ENCODE measurements around the gene SCP2.
"Not testable (repeated sequence)": the region's sequence is repeated elsewhere in the genome, so short reads cannot be mapped to it uniquely, and the experiment has no call there.

SCP2 gene

DNA sequence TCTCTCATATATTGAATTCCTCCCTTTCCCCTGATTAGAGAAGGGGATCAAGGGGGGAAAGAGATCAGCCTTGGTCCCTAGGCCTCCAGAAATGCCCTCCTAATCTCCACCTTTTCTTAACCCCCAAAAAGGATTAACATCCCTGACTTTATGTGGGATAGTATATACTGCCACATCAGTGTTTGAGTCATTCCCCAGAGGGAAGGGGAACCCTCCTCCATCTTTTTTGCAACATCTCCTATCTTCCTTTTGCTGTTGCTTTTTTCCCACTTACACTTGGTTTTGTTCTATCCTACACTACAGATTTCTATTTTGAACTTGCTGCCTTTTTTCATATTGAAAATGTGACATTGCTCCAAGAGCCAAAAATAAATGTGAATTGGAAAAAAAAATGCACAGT lies 69.6 kb downstream of the SCP2 start:
- TF ChIP-seq, protein P1, sequence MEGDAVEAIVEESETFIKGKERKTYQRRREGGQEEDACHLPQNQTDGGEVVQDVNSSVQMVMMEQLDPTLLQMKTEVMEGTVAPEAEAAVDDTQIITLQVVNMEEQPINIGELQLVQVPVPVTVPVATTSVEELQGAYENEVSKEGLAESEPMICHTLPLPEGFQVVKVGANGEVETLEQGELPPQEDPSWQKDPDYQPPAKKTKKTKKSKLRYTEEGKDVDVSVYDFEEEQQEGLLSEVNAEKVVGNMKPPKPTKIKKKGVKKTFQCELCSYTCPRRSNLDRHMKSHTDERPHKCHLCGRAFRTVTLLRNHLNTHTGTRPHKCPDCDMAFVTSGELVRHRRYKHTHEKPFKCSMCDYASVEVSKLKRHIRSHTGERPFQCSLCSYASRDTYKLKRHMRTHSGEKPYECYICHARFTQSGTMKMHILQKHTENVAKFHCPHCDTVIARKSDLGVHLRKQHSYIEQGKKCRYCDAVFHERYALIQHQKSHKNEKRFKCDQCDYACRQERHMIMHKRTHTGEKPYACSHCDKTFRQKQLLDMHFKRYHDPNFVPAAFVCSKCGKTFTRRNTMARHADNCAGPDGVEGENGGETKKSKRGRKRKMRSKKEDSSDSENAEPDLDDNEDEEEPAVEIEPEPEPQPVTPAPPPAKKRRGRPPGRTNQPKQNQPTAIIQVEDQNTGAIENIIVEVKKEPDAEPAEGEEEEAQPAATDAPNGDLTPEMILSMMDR (IDR thresholded peaks at IDR 0.05; ENCODE audit: control insufficient read depth, extremely low read depth, insufficient read depth): no peak
- no peak for DNase-seq (ENCODE audit: low read depth)
- no peak overlapping the region for H3K4me3 ChIP-seq (ENCODE audit: low read depth, low read length)

DNA sequence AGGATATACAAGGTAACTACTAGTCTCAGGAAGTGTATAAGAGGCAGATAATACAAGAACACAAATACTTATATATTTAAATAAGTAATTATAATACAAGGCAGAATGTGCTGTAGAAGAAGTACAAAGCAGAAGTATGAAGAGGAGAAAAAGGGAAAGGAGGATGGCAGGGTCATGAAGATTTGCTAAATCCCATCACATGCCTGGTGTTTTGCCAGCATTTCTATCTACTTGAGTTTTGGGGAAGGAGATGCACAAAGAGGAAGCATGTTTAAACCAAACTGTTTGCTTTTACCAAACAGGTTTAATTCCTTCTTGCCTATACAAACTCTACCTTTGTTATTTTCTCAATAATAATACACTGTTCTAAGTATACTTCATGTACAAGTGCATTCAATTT lies 74.1 kb downstream of the SCP2 start:
- TF ChIP-seq, protein P1 (IDR thresholded peaks at IDR 0.05; ENCODE audit: control insufficient read depth, extremely low read depth, insufficient read depth): no peak
- no peak for DNase-seq (ENCODE audit: low read depth)
- no peak overlapping the region for H3K4me3 ChIP-seq (ENCODE audit: low read depth, low read length)

DNA sequence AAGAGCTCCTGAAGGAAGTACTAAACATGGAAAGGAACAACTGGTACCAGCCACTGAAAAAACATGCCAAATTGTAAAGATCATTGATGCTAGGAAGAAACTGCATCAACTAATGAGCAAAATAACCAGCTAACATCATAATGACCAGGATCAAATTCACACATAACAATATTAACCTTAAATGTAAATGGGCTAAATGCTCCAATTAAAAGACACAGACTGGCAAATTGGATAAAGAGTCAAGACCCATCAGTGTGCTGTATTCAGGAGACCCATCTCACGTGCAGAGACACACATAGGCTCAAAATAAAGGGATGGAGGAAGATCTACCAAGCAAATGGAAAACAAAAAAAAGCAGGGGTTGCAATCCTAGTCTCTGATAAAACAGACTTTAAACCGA lies 79.5 kb downstream of the SCP2 start:
- not testable (repeated sequence) for DNase-seq (ENCODE audit: low read depth); H3K4me3 ChIP-seq (ENCODE audit: low read depth, low read length)

DNA sequence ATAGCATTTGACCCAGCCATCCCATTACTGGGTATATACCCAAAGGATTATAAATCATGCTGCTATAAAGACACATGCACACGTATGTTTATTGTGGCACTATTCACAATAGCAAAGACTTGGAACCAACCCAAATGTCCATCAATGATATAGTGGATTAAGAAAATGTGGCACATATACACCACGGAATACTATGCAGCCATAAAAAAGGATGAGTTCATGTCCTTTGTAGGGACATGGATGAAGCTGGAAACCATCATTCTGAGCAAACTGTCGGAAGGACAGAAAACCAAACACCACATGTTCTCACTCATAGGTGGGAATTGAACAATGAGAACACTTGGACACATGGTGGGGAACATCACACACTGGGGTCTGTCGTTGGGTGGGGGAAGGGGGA lies 83.2 kb downstream of the SCP2 start:
- H3K4me3 ChIP-seq (ENCODE audit: low read depth, low read length); DNase-seq (ENCODE audit: low read depth): not testable (repeated sequence)

DNA sequence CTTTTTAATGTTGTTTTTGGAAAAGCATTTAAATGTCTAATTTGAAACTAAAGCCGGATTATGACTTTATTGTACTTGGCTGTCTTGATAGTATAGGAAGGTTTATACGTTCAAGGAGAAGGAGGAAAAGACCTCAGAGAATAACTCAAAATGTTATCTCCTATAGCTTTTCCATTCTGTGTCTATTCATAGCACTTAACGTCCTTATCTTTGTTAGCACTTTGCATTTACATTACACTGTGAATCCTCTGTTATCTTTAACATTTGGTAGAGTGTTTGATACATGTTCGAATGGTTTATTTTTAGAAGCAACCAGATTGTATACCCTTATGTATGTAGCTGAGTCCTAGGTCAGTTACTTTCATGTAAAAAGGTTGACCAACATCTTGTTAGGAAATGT lies 84.1 kb downstream of the SCP2 start:
- no peak overlapping the region for H3K4me3 ChIP-seq (ENCODE audit: low read depth, low read length)
- TF ChIP-seq, protein P1 (IDR thresholded peaks at IDR 0.05; ENCODE audit: control insufficient read depth, extremely low read depth, insufficient read depth): no peak
- DNase-seq (ENCODE audit: low read depth): no peak

DNA sequence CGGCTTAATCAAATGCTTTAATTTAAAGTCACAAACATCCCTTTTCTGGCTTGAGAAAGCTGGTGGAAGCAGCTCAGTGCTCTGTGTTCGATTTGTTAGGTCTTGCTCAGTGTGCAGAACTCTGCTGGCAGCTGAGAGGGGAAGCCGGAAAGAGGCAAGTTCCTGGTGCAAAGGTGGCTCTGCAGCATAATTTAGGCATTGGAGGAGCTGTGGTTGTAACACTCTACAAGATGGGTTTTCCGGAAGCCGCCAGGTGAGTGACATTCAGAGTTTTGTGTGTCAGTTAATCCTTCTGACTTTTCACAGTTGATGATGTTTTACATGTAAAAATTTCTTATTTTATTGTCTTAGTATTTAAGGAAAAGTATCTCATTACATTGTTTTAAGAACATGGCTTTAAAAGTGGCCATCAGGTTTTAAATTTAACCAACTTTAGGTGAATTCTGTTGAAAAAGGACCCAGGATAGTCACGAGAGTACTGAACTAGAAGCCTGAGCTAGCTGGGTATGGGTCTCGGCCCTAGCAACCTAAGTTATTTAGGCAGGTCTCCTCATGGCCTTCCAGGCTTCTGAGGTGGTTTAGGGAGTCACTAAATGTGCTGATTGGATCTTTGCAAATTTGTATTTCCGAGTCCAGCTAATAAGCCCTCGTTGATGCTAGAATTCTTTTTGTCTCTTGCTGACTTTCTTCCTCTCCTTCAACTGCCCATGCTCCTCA lies 87.9 kb downstream of the SCP2 start:
- TF ChIP-seq, protein P1 (IDR thresholded peaks at IDR 0.05; ENCODE audit: control insufficient read depth, extremely low read depth, insufficient read depth): no peak
- H3K4me3 ChIP-seq (ENCODE audit: low read depth, low read length): peak overlapping the region; percentile 86
- DNase-seq (ENCODE audit: low read depth): peak; percentile 96

DNA sequence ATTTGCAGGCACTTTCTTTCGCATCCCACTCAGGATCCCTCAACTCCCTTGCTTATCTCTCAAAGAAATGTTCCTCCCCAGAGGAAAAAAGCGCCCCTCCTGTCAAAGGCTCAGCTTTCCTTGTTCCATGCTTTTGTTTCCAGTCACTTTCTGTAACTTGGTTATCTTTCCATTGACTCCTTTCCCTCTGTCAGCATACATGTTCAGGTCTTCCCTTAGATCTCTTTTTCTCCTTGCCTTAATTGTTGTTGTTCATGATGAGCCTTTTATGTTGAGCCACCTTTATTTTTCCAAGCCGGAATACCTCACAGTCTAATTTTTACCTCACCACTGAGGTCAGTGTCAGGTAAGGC lies 88.4 kb downstream of the SCP2 start:
- TF ChIP-seq, protein P1 (IDR thresholded peaks at IDR 0.05; ENCODE audit: control insufficient read depth, extremely low read depth, insufficient read depth): no peak
- no peak for DNase-seq (ENCODE audit: low read depth)
- peak overlapping the region; percentile 86 for H3K4me3 ChIP-seq (ENCODE audit: low read depth, low read length)

DNA sequence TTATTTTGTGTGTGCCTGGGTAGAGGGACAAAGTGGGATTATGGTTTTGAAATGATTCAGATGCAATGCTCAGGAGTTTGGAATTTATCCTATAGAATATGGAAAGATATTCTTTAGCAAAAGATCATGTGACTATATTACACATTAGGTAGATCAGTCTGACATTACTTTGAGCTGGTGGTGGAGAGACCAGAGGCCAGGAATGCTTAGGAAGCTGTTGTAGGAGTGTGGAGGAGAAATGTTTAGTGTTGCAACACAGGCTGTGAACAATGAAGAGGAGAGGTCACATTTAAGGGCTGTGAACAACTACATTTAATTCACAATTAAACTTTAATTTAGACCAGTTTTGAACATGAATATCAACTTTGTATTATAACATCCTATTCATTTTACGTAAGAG lies 89.6 kb downstream of the SCP2 start:
- no peak overlapping the region for H3K4me3 ChIP-seq (ENCODE audit: low read depth, low read length)
- no peak for DNase-seq (ENCODE audit: low read depth)
- TF ChIP-seq, protein P1 (IDR thresholded peaks at IDR 0.05; ENCODE audit: control insufficient read depth, extremely low read depth, insufficient read depth): no peak

Measured in LNCaP clone FGC (cell line).